HEK293 (cell line): Measurements from ENCODE around the gene JPH2.

ENCODE experiments used
- CTCF ChIA-PET: fragments of 350-600 bp; formaldehyde crosslinking; extraction: SDS; loops from one replicate; lab custom pipeline; 2021; ENCODE audit warnings: antibody characterized with exemption; lab: Yijun Ruan, JAX
- POLR2A ChIA-PET: fragments of 300-600 bp; formaldehyde crosslinking; extraction: SDS; loops from one replicate; lab custom pipeline; 2020; ENCODE audit warnings: antibody characterized with exemption, inconsistent platforms; lab: Yijun Ruan, JAX
- H3K27ac ChIP-seq: fragments of 200-500 bp; sonication (Bioruptor generic); 2 replicates; pipeline ENCODE4 v1.5.1; 2014; ENCODE audit warnings: low read depth, low read length, control low read depth, inconsistent platforms; ENCODE audit errors: extremely low read depth
- H3K36me3 ChIP-seq, 2 experiments: fragments of 200-500 bp in 1 of 2; sonication (Bioruptor generic) in 1 of 2; 1 replicate in 1 of 2; 2 replicates in 1 of 2; pipeline ENCODE4 v1.5.1; 2014 to 2017; ENCODE audit warnings: inconsistent platforms in 2 of 2, low read length in 2 of 2; ENCODE audit not compliant: control insufficient read depth in 2 of 2, insufficient read depth in 1 of 2
- H3K4me1 ChIP-seq: fragments of 200-500 bp; sonication (Bioruptor generic); 2 replicates; pipeline ENCODE4 v1.5.1; 2014; ENCODE audit warnings: mild to moderate bottlenecking, low read length, inconsistent platforms; ENCODE audit not compliant: control insufficient read depth, insufficient read depth
- H3K4me3 ChIP-seq: 2 replicates; pipeline ENCODE4 v1.5.1; 2011; ENCODE audit warnings: low read depth, mild to moderate bottlenecking, control low read depth, low read length, moderate library complexity
- H3K9me3 ChIP-seq: fragments of 200-500 bp; sonication (Bioruptor generic); 2 replicates; pipeline ENCODE4 v1.5.1; 2014; ENCODE audit warnings: low read depth, low read length, inconsistent platforms; ENCODE audit not compliant: control insufficient read depth, insufficient read depth
- YY2 ChIP-seq: fragments of 450-650 bp; formaldehyde crosslinking; IDR thresholded peaks from 2 replicates; pipeline ENCODE4 v1.5.1; 2016; ENCODE audit warnings: missing biosample characterization, missing genetic modification characterization
- ZBTB1 ChIP-seq: fragments of 450-650 bp; formaldehyde crosslinking; IDR thresholded peaks from 2 replicates; pipeline ENCODE4 v1.5.1; 2016; ENCODE audit warnings: missing biosample characterization, missing genetic modification characterization
- ZNF140 ChIP-seq: fragments of 450-650 bp; formaldehyde crosslinking; IDR thresholded peaks from 2 replicates; pipeline ENCODE4 v1.5.1; 2016; ENCODE audit warnings: missing biosample characterization, missing genetic modification characterization
- ZNF174 ChIP-seq: fragments of 450-650 bp; formaldehyde crosslinking; IDR thresholded peaks from 2 replicates; pipeline ENCODE4 v1.5.0; 2017; ENCODE audit warnings: missing biosample characterization, mild to moderate bottlenecking, missing genetic modification characterization
- ZNF2 ChIP-seq: fragments of 450-650 bp; formaldehyde crosslinking; IDR thresholded peaks from 2 replicates; pipeline ENCODE4 v1.5.1; 2016; ENCODE audit warnings: missing biosample characterization, missing genetic modification characterization
- ZNF292 ChIP-seq: fragments of 450-650 bp; formaldehyde crosslinking; IDR thresholded peaks from 2 replicates; pipeline ENCODE4 v1.5.1; 2016; ENCODE audit warnings: low read depth, missing biosample characterization, missing genetic modification characterization, borderline replicate concordance
- ZNF391 ChIP-seq: fragments of 450-650 bp; formaldehyde crosslinking; IDR thresholded peaks from 2 replicates; pipeline ENCODE4 v1.5.1; 2016; ENCODE audit warnings: low read depth, missing biosample characterization, missing genetic modification characterization, borderline replicate concordance
- ZNF416 ChIP-seq: fragments of 450-650 bp; formaldehyde crosslinking; IDR thresholded peaks from 2 replicates; pipeline ENCODE4 v1.5.1; 2016; ENCODE audit warnings: missing biosample characterization, missing genetic modification characterization
- ZNF473 ChIP-seq: fragments of 450-650 bp; formaldehyde crosslinking; IDR thresholded peaks from 2 replicates; pipeline ENCODE4 v1.5.1; 2017; ENCODE audit warnings: missing biosample characterization, missing genetic modification characterization
- ZNF610 ChIP-seq: fragments of 450-650 bp; formaldehyde crosslinking; IDR thresholded peaks from 2 replicates; pipeline ENCODE4 v1.5.1; 2016; ENCODE audit warnings: missing biosample characterization, missing genetic modification characterization, borderline replicate concordance
- ZNF777 ChIP-seq: fragments of 450-650 bp; formaldehyde crosslinking; IDR thresholded peaks from 2 replicates; pipeline ENCODE4 v1.5.1; 2017; ENCODE audit warnings: missing biosample characterization, missing genetic modification characterization, borderline replicate concordance
- TF ChIP-seq, protein P1 (sequence below): fragments of 450-650 bp; formaldehyde crosslinking; IDR thresholded peaks from 2 replicates; pipeline ENCODE4; 2016; ENCODE audit warnings: missing biosample characterization, missing genetic modification characterization
- TF ChIP-seq, protein P2 (sequence below): fragments of 450-650 bp; formaldehyde crosslinking; IDR thresholded peaks from 2 replicates; pipeline ENCODE4 v1.5.1; 2016; ENCODE audit warnings: missing biosample characterization, missing genetic modification characterization
- TF ChIP-seq, protein P3 (sequence below): fragments of 450-650 bp; formaldehyde crosslinking; IDR thresholded peaks from 2 replicates; pipeline ENCODE4 v1.5.1; 2016; ENCODE audit warnings: missing biosample characterization, missing genetic modification characterization
- TF ChIP-seq, protein P4 (sequence below): fragments of 450-650 bp; formaldehyde crosslinking; IDR thresholded peaks from 2 replicates; pipeline ENCODE4 v1.5.1; 2016; ENCODE audit warnings: missing biosample characterization, missing genetic modification characterization

The JPH2 gene

GRCh38 chr20:44181611-44182010 is 5.4 kb downstream of the JPH2 start:
- ChIA-PET CTCF (interaction anchor here (1.1 to 3.5 kb wide), 2 partner anchors 9 to 65 kb away, joined by 4 to 19 read pairs; no protein-coding TSS in a partner anchor), POLR2A (no interaction called here)
- H3K36me3 ChIP-seq = no peaks in the 10 kb centered on the region
- H3K9me3 ChIP-seq = no peaks in the 10 kb centered on the region
- no peaks in the 10 kb centered on the region for H3K4me1 ChIP-seq
- H3K27ac ChIP-seq = no peak overlapping the region
- TF ChIP-seq ZNF292 (tag by site-specific recombination) (no peak), ZNF610 (tag by site-specific recombination) (no peak), ZNF174 (tag by site-specific recombination) (no peak), ZNF473 (tag by site-specific recombination) (no peak), ZNF140 (tag by site-specific recombination) (no peak), ZNF416 (tag by site-specific recombination) (no peak), ZNF2 (no peak), YY2 (tag by site-specific recombination) (no peak), ZNF391 (tag by site-specific recombination) (no peak)
- TF ChIP-seq, protein P1, sequence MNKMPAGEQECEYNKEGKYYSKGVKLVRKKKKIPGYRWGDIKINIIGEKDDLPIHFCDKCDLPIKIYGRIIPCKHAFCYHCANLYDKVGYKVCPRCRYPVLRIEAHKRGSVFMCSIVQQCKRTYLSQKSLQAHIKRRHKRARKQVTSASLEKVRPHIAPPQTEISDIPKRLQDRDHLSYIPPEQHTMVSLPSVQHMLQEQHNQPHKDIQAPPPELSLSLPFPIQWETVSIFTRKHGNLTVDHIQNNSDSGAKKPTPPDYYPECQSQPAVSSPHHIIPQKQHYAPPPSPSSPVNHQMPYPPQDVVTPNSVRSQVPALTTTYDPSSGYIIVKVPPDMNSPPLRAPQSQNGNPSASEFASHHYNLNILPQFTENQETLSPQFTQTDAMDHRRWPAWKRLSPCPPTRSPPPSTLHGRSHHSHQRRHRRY (tag by site-specific recombination) = no peak
- TF ChIP-seq, protein P2, sequence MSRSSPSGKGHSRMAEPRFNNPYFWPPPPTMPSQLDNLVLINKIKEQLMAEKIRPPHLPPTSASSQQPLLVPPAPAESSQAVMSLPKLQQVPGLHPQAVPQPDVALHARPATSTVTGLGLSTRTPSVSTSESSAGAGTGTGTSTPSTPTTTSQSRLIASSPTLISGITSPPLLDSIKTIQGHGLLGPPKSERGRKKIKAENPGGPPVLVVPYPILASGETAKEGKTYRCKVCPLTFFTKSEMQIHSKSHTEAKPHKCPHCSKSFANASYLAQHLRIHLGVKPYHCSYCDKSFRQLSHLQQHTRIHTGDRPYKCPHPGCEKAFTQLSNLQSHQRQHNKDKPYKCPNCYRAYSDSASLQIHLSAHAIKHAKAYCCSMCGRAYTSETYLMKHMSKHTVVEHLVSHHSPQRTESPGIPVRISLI (tag by site-specific recombination) = no peak
- TF ChIP-seq, protein P3, sequence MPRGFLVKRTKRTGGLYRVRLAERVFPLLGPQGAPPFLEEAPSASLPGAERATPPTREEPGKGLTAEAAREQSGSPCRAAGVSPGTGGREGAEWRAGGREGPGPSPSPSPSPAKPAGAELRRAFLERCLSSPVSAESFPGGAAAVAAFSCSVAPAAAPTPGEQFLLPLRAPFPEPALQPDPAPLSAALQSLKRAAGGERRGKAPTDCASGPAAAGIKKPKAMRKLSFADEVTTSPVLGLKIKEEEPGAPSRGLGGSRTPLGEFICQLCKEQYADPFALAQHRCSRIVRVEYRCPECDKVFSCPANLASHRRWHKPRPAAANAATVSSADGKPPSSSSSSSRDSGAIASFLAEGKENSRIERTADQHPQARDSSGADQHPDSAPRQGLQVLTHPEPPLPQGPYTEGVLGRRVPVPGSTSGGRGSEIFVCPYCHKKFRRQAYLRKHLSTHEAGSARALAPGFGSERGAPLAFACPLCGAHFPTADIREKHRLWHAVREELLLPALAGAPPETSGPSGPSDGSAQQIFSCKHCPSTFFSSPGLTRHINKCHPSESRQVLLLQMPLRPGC = no peak
- H3K4me3 ChIP-seq = no peak overlapping the region

DNA sequence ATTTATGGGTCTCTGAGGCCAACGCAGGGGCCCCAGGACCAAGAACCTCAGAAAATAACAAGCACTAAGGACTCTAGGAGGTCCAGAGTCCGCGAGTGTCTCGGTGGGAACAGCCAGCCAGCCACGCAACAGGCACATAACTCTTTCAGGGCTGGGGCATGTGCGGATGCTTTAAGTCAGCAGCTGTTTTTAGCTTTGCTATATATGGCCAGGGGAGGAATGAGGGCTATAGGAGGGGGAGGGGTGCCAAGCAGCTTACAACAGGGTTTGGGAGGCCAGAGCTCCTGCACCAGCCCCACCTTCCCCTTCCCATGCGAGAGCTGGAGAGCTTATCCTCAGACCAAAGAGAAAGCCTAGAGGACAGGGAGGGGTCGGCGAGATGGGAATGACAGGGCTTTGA is 6.2 kb downstream of the JPH2 start:
- TF ChIP-seq ZNF777 (tag by site-specific recombination) (no peak), ZBTB1 (tag by site-specific recombination) (no peak)
- TF ChIP-seq, protein P2 (tag by site-specific recombination) = no peak
- TF ChIP-seq, protein P4, sequence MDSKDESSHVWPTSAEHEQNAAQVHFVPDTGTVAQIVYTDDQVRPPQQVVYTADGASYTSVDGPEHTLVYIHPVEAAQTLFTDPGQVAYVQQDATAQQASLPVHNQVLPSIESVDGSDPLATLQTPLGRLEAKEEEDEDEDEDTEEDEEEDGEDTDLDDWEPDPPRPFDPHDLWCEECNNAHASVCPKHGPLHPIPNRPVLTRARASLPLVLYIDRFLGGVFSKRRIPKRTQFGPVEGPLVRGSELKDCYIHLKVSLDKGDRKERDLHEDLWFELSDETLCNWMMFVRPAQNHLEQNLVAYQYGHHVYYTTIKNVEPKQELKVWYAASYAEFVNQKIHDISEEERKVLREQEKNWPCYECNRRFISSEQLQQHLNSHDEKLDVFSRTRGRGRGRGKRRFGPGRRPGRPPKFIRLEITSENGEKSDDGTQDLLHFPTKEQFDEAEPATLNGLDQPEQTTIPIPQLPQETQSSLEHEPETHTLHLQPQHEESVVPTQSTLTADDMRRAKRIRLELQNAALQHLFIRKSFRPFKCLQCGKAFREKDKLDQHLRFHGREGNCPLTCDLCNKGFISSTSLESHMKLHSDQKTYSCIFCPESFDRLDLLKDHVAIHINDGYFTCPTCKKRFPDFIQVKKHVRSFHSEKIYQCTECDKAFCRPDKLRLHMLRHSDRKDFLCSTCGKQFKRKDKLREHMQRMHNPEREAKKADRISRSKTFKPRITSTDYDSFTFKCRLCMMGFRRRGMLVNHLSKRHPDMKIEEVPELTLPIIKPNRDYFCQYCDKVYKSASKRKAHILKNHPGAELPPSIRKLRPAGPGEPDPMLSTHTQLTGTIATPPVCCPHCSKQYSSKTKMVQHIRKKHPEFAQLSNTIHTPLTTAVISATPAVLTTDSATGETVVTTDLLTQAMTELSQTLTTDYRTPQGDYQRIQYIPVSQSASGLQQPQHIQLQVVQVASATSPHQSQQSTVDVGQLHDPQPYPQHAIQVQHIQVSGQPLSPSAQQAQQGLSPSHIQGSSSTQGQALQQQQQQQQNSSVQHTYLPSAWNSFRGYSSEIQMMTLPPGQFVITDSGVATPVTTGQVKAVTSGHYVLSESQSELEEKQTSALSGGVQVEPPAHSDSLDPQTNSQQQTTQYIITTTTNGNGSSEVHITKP (tag by site-specific recombination) = no peak
- Histone ChIP-seq H3K27ac (no peak overlapping the region), H3K4me1 (no peaks in the 10 kb centered on the region), H3K9me3 (no peaks in the 10 kb centered on the region), H3K36me3 (no peaks in the 10 kb centered on the region), H3K4me3 (no peak overlapping the region)
- CTCF ChIA-PET = interaction anchor here (1.1 to 3.5 kb wide), 3 partner anchors 10 to 64 kb away, joined by 4 to 19 read pairs (median 19); no protein-coding TSS in a partner anchor
- POLR2A ChIA-PET = no interaction called here
